ENCODE measurements around the gene GID4. TPM values are rescaled to one million over a fixed set of nuclear protein-coding genes. Genes with fewer than 3 reads are reported as not detected.

GID4 gene
- total RNA-seq, 1 donor from 2014 or later, result 8.3 TPM

DNA sequence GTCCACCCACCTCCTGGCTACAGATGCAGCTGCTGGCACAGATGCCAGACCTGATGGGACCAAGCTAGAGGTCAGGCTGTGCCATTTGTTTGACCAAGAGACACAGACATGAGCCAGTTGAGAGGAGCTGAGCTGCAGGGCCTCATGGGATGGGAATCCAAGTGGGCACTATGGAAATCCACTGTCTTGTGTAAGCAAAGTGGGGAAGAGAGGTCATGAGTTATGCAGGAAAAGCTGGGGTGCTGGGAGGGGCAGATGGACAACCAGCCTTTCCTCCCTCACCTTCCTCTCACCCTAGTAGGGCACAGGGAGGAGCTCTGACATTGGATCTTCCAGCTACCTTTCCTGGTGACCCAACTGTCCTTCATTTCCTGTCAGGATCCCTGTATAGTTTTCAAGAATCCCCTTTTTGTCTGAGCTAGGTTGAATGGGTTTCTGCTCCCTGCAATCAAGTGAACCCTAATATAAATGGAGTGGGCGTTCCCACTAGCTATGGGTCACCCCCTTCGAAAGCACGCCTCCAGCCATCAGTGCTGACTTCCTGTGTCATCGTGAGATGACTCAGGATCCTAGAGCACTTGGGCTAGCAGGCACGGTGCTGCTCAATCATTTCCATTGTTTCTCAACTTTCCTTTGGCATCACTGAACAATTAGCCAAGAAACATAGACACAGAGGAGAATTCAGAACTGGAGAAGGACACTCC, 13.8 kb upstream of the GID4 start:
- peaks cover 11 to 21% of the 10 kb centered on the region in 2 donors for H3K36me3 ChIP-seq
- intact Hi-C loops (cut with DNase I), result no loop called here

GRCh38 chr17:18025945-18026776, 13.0 kb upstream of the GID4 start:
- no peak overlapping the region for H3K27ac ChIP-seq
- TF ChIP-seq, protein P1, sequence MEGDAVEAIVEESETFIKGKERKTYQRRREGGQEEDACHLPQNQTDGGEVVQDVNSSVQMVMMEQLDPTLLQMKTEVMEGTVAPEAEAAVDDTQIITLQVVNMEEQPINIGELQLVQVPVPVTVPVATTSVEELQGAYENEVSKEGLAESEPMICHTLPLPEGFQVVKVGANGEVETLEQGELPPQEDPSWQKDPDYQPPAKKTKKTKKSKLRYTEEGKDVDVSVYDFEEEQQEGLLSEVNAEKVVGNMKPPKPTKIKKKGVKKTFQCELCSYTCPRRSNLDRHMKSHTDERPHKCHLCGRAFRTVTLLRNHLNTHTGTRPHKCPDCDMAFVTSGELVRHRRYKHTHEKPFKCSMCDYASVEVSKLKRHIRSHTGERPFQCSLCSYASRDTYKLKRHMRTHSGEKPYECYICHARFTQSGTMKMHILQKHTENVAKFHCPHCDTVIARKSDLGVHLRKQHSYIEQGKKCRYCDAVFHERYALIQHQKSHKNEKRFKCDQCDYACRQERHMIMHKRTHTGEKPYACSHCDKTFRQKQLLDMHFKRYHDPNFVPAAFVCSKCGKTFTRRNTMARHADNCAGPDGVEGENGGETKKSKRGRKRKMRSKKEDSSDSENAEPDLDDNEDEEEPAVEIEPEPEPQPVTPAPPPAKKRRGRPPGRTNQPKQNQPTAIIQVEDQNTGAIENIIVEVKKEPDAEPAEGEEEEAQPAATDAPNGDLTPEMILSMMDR (IDR thresholded peaks at IDR 0.05), result no peak
- intact Hi-C loops (cut with DNase I), result no loop called here
- H3K9me3 ChIP-seq, result no peaks in the 10 kb centered on the region
- DNase-seq (ENCODE audit: low spot score in 2 of 2), result peak in 1 of 2 donors; percentile 30
- no peaks in the 10 kb centered on the region for H3K4me1 ChIP-seq
- H3K4me3 ChIP-seq, result no peak overlapping the region
- peaks cover 9 to 15% of the 10 kb centered on the region in 2 donors for H3K36me3 ChIP-seq
- H3K27me3 ChIP-seq, result no peaks in the 10 kb centered on the region

More for the DNA sequence above, 13.8 kb upstream of the GID4 start:
- no peak for DNase-seq (ENCODE audit: low spot score in 2 of 2)
- H3K27ac ChIP-seq, result no peak overlapping the region
- TF ChIP-seq, protein P1 (IDR thresholded peaks at IDR 0.05), result no peak
- no peaks in the 10 kb centered on the region for H3K9me3 ChIP-seq
- no peaks in the 10 kb centered on the region for H3K4me1 ChIP-seq
- H3K4me3 ChIP-seq, result no peak overlapping the region
- H3K27me3 ChIP-seq, result no peaks in the 10 kb centered on the region

DNA sequence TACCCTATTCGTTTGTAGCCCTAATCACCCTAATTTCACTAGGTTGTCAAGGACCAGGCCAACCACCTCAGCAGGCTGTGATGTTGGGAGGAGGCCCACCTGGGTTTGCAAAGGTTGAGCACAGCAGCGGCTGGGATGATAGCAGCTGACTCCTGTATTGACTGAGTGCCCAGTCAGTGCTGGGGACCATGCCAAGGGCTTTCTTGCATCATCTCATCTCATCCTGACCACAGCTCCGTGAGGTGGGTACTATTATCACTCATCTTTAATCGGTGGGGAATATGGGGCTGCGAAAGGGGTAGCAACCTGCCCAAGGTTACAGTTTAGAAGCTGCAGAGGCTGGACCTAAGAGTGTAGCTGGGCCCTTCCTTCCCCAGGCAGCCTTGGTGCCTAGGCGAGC, 11.9 kb upstream of the GID4 start:
- TF ChIP-seq, protein P1 (IDR thresholded peaks at IDR 0.05), result no peak
- intact Hi-C loops (cut with DNase I), result no loop called here
- Histone ChIP-seq H3K9me3 (no peaks in the 10 kb centered on the region), H3K27ac (no peak overlapping the region), H3K4me3 (no peak overlapping the region), H3K4me1 (no peaks in the 10 kb centered on the region), H3K36me3 (peaks cover 9 to 10% of the 10 kb centered on the region in 2 donors), H3K27me3 (no peaks in the 10 kb centered on the region)
- peak in 1 of 2 donors; percentile 34 for DNase-seq (ENCODE audit: low spot score in 2 of 2)

DNA sequence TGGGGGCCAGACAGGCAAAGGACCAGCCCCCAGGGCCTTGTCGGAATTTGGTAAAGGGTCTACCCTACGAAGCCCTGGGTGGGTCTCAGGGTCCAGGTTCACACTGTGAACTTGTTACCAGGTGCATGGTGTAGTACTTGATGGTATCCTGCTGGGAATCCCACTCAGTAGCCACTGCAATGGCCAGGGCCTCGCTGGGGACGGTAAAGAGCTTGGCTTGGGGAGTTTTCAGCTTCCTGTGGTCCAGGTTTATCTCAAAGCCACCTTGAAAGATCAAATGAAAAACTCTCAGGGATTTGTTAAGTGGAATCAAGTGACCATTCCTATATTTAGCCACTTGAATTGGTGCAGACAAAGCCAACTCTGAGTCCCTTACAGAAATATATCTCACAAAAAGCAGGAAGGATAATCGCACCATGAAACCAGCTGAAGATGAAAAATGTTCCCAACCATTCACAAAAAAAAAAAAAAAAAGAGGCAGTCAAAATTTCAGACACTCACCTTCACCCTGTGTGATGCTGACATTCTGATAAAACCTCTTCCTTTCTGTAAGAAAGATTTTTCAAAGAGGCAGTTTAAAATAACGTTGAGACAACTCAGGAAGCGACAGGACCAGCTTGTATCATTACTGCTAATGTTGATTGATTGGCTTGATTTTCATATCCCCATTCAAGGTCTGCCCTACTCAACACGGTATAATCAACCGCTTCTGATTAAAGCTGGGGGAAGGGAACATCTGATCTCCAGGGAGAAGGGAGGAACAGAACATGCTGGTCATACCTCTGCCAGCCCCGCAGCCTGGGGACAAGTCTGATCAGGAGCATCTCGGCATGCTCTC, 10.9 kb upstream of the GID4 start:
- peaks cover 9 to 10% of the 10 kb centered on the region in 2 donors for H3K36me3 ChIP-seq
- no peak overlapping the region for H3K4me3 ChIP-seq
- no peaks in the 10 kb centered on the region for H3K4me1 ChIP-seq
- H3K27ac ChIP-seq, result no peak overlapping the region
- peak in 1 of 2 donors; percentile 41 for DNase-seq (ENCODE audit: low spot score in 2 of 2)
- no peaks in the 10 kb centered on the region for H3K9me3 ChIP-seq
- TF ChIP-seq, protein P1 (IDR thresholded peaks at IDR 0.05), result no peak
- intact Hi-C loops (cut with DNase I), result no loop called here
- no peaks in the 10 kb centered on the region for H3K27me3 ChIP-seq

DNA sequence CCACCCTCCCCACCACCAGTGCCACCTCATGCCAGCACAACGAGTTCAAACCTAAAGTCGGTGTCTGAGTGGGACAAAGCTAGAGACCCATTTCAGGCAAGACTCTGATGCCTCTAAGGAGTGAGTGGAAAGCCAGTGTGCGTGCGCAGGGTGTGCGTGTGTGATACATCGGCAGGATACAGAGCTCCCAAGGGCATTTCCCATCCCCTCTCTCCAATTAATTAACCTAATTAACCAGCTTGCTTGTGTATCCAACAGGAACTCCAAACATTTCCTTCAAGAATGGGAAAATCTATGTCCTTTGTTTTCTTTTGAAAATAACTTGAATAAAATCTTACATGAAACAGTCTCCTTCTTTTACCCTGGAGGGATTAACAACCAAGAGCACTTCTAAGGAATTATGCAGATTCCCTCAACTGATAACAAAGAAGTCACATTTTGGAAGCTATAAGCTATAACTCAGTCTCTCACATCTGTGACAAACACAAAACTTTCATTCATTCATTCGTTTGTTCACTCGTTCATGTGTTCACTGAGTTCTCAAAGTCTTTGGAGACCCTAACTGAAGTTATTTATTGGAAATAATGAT, 10.2 kb upstream of the GID4 start:
- TF ChIP-seq, protein P1 (IDR thresholded peaks at IDR 0.05), result no peak
- intact Hi-C loops (cut with DNase I), result no loop called here
- H3K27me3 ChIP-seq, result no peaks in the 10 kb centered on the region

More for the DNA sequence above, 10.2 kb upstream of the GID4 start:
- Histone ChIP-seq H3K9me3 (no peaks in the 10 kb centered on the region), H3K4me3 (no peak overlapping the region), H3K36me3 (peaks cover 6 to 8% of the 10 kb centered on the region in 2 donors), H3K4me1 (no peaks in the 10 kb centered on the region), H3K27ac (no peak overlapping the region)
- DNase-seq (ENCODE audit: low spot score in 2 of 2), result peak in 1 of 2 donors; percentile 18

Data from ascending aorta (tissue), 2 donors.